Subcutaneous adipose tissue (tissue), 4 donors: ENCODE results near the gene MAGI3. TPM values are rescaled to one million over a fixed set of nuclear protein-coding genes. Genes with fewer than 3 reads are reported as not detected.

Experiments used
- CTCF ChIP-seq: fragments of 450-650 bp; IDR thresholded peaks from one replicate; pipeline ENCODE4 v1.5.1; 2016; ENCODE audit warnings: low read depth, mild to moderate bottlenecking, control low read depth, antibody characterized with exemption, moderate library complexity
- total RNA-seq, 4 donors: library from RNA; depleted of rRNA; stranded (reverse); fragments of >200 nt; gene quantifications; one replicate each; pipeline ENCODE4 v1.1.0, GENCODE V29; 2016

Gene MAGI3
- total RNA-seq, 4 donors from 2014 or later = 11.6 to 19.4 (median 15.7) TPM

- TF ChIP-seq CTCF = no peak
These were observed 186.0 kb downstream of the MAGI3 start for GRCh38 chr1:113576271-113576670.

- TF ChIP-seq CTCF = no peak
These were observed 189.1 kb downstream of the MAGI3 start for GRCh38 chr1:113579256-113580018.

GRCh38 chr1:113581323-113581722 is 191.0 kb downstream of the MAGI3 start:
- no peak for TF ChIP-seq CTCF

GRCh38 chr1:113582084-113582483 is 191.8 kb downstream of the MAGI3 start:
- TF ChIP-seq CTCF = no peak

- TF ChIP-seq CTCF = no peak
These were observed 197.2 kb downstream of the MAGI3 start for GRCh38 chr1:113587475-113587874.

- no peak for TF ChIP-seq CTCF
These were observed 201.9 kb downstream of the MAGI3 start for GRCh38 chr1:113592230-113592629.

- no peak for TF ChIP-seq CTCF
These were observed 203.4 kb downstream of the MAGI3 start for GRCh38 chr1:113593550-113594297.
